ENCODE data around the gene C22orf15. TPM values are rescaled to one million over a fixed set of nuclear protein-coding genes. Genes with fewer than 3 reads are reported as not detected.
A peak's percentile ranks its signal among the peaks of the same experiment; 100 is the strongest.

Gene C22orf15
- total RNA-seq, 2 donors from 2014 or later, result 1.5 to 2.2 TPM

DNA sequence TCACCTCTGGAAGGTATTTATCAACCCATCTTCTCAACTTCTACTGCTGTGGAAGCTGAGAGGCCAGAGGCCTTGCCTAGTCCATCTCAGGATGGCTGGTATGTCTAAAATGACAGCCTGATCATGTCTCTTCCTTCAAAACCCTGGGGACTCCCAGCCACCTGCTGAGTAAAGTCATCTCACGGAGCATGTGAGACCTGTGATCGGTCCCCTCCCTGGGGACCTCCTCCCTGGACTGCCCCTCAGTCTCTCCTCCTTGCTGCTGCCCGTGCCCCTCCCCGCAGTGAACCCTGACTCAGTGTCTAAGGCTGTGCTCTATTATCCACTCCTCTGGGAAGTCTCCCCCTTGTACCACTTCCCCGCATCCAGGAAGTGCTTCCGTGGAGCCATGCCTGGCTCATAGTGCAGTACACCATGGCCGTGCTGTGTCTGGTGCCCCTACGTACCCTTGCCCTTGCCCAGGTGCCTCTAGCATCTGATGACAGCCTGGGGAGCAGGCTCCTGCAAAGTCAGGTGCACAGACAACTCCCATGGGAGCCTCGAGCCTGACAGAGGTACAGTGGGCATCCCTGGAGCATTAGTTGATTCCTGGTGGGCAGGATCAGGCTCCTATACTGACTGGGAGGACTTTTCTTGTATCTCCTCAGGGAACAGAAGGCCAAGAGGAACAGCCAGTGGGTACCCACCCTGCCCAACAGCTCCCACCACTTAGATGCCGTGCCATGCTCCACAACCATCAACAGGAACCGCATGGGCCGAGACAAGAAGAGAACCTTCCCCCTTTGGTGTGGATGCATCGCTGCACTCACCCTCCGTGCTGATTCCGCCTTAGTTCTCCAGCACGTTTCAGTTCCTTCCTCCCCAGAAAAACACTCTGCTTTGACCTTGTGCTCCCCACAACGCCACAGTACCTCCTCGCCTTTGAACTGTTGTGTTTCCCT lies 37.8 kb downstream of the C22orf15 start:
- WGBS, 2 experiments (ENCODE audit: insufficient coverage in 1 of 2, insufficient read length in 1 of 2), result 91 to 95% methylated on average over 17 to 18 of the region's 18 CpGs
- H3K4me1 Mint-ChIP-seq, result peaks cover 20% of the 10 kb centered on the region
- Histone ChIP-seq H3K36me3 (ENCODE audit: control insufficient read depth, insufficient read depth, low read length) (peaks cover 76% of the 10 kb centered on the region), H3K4me1 (ENCODE audit: control insufficient read depth, insufficient read depth, low read length) (no peaks in the 10 kb centered on the region), H3K4me3 (ENCODE audit: low read length) (no peak overlapping the region), H3K9ac (ENCODE audit: extremely low read depth, low read length, poor library complexity, severe bottlenecking) (no peak overlapping the region), H3K9me3 (ENCODE audit: control insufficient read depth, low read length) (no peaks in the 10 kb centered on the region), H3K27me3 (ENCODE audit: control insufficient read depth, insufficient read depth, low read length, poor library complexity, severe bottlenecking) (no peaks in the 10 kb centered on the region), H3K27ac (ENCODE audit: low read depth, low read length) (no peak overlapping the region)
- no peaks in the 10 kb centered on the region for H3K9me3 Mint-ChIP-seq
- H3K27me3 Mint-ChIP-seq (ENCODE audit: insufficient read depth), result no peaks in the 10 kb centered on the region
- H3K4me3 Mint-ChIP-seq, result no peak overlapping the region
- H3K36me3 Mint-ChIP-seq (ENCODE audit: low read depth), result peaks cover 84% of the 10 kb centered on the region
- DNase-seq, result peak; percentile 25
- H3K27ac Mint-ChIP-seq, result peak overlapping the region; percentile 27
- TF ChIP-seq, protein P1, sequence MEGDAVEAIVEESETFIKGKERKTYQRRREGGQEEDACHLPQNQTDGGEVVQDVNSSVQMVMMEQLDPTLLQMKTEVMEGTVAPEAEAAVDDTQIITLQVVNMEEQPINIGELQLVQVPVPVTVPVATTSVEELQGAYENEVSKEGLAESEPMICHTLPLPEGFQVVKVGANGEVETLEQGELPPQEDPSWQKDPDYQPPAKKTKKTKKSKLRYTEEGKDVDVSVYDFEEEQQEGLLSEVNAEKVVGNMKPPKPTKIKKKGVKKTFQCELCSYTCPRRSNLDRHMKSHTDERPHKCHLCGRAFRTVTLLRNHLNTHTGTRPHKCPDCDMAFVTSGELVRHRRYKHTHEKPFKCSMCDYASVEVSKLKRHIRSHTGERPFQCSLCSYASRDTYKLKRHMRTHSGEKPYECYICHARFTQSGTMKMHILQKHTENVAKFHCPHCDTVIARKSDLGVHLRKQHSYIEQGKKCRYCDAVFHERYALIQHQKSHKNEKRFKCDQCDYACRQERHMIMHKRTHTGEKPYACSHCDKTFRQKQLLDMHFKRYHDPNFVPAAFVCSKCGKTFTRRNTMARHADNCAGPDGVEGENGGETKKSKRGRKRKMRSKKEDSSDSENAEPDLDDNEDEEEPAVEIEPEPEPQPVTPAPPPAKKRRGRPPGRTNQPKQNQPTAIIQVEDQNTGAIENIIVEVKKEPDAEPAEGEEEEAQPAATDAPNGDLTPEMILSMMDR (conservative IDR thresholded peaks at IDR 0.05), result no peak

DNA sequence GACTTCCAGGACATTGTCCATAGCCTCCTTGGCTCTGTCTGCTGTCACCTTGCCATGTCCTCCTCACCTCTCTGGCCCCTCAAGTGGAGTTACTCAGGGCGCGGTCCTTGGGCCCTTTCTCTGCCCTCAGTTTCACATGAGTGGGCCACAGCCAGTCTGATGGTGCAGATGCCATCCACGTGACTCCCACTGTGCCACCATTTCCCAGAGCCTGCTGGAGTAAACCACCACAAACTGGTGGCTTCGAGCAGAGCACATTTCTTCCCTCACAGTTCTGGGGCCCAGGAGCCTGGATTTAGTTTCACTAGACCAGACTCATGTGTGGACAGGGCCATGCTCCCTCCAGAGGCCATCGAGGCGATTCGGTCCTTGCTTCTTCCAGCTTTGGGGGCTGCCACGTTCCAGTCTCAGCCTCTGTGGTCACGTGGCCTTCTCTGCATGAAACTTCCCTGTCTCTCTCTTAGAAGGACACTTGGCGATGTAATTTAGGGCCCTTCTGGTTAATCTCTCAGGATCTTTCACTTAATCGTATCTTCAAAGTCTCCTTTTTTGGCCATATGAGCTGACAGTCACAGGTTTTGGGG lies 38.5 kb downstream of the C22orf15 start:
- no peaks in the 10 kb centered on the region for H3K9me3 Mint-ChIP-seq
- Histone ChIP-seq H3K4me1 (ENCODE audit: control insufficient read depth, insufficient read depth, low read length) (no peaks in the 10 kb centered on the region), H3K9me3 (ENCODE audit: control insufficient read depth, low read length) (no peaks in the 10 kb centered on the region), H3K36me3 (ENCODE audit: control insufficient read depth, insufficient read depth, low read length) (peaks cover 76% of the 10 kb centered on the region), H3K27ac (ENCODE audit: low read depth, low read length) (no peak overlapping the region), H3K4me3 (ENCODE audit: low read length) (no peak overlapping the region), H3K27me3 (ENCODE audit: control insufficient read depth, insufficient read depth, low read length, poor library complexity, severe bottlenecking) (no peaks in the 10 kb centered on the region), H3K9ac (ENCODE audit: extremely low read depth, low read length, poor library complexity, severe bottlenecking) (no peak overlapping the region)
- H3K4me3 Mint-ChIP-seq, result no peak overlapping the region
- WGBS, 2 experiments (ENCODE audit: insufficient coverage in 1 of 2, insufficient read length in 1 of 2), result 92 to 94% methylated on average over 11 of the region's 11 CpGs
- H3K4me1 Mint-ChIP-seq, result peaks cover 20% of the 10 kb centered on the region
- peak; percentile 34 for DNase-seq
- no peaks in the 10 kb centered on the region for H3K27me3 Mint-ChIP-seq (ENCODE audit: insufficient read depth)
- H3K36me3 Mint-ChIP-seq (ENCODE audit: low read depth), result peaks cover 86% of the 10 kb centered on the region
- peak overlapping the region; percentile 53 for H3K27ac Mint-ChIP-seq
- TF ChIP-seq, protein P1 (conservative IDR thresholded peaks at IDR 0.05), result no peak

DNA sequence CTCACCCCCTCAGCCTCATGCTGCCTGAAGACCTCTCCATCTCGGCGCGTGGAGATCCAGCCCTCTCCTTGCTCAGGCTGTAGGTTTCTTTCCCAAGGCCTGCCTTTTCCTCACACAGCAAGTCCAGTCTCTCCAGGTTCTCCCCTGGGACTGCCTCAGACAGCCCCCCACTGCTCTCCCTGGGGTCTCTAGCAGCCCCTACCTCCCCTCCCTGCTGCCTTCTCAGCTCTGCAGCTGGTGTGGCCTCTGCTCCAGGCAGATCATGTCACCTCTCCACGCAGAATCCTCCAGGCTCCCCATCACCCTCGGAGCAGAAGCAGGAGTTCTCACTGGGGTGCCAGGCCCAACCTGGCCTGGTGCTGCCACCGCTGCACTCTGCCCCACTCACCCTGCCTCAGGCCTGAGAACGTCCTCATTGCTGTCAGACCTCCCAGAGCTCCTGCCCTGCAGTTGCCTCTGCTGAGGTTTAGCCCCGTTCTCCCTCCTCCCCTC lies 39.1 kb downstream of the C22orf15 start:
- Mint-ChIP-seq H3K36me3 (ENCODE audit: low read depth) (peaks cover 86% of the 10 kb centered on the region), H3K27ac (peak overlapping the region; percentile 53), H3K27me3 (ENCODE audit: insufficient read depth) (no peaks in the 10 kb centered on the region), H3K4me1 (peaks cover 20% of the 10 kb centered on the region), H3K4me3 (no peak overlapping the region), H3K9me3 (no peaks in the 10 kb centered on the region)
- H3K27ac ChIP-seq (ENCODE audit: low read depth, low read length), result no peak overlapping the region
- no peaks in the 10 kb centered on the region for H3K4me1 ChIP-seq (ENCODE audit: control insufficient read depth, insufficient read depth, low read length)
- no peaks in the 10 kb centered on the region for H3K27me3 ChIP-seq (ENCODE audit: control insufficient read depth, insufficient read depth, low read length, poor library complexity, severe bottlenecking)
- no peak overlapping the region for H3K9ac ChIP-seq (ENCODE audit: extremely low read depth, low read length, poor library complexity, severe bottlenecking)
- no peaks in the 10 kb centered on the region for H3K9me3 ChIP-seq (ENCODE audit: control insufficient read depth, low read length)
- no peak overlapping the region for H3K4me3 ChIP-seq (ENCODE audit: low read length)
- TF ChIP-seq, protein P1 (conservative IDR thresholded peaks at IDR 0.05), result no peak
- 96 to 97% methylated on average over 7 to 8 of the region's 8 CpGs for WGBS, 2 experiments (ENCODE audit: insufficient coverage in 1 of 2, insufficient read length in 1 of 2)
- DNase-seq, result peak; percentile 28
- peaks cover 76% of the 10 kb centered on the region for H3K36me3 ChIP-seq (ENCODE audit: control insufficient read depth, insufficient read depth, low read length)
